CD14-positive monocyte (primary cell): ENCODE results near the gene POMT1. TPM values are rescaled to one million over a fixed set of nuclear protein-coding genes. Genes with fewer than 3 reads are reported as not detected.
"Not testable (repeated sequence)": the region's sequence is repeated elsewhere in the genome, so short reads cannot be mapped to it uniquely, and the experiment has no call there.

Experiments used
- DNase-seq, 3 donors: peaks; one replicate each; pipeline ENCODE4 v3.0.0-alpha.2; 2011 to 2022
- H2AFZ ChIP-seq: 2 replicates; pipeline ENCODE4 v1.6.0; 2012; ENCODE audit warnings: mild to moderate bottlenecking, low read depth, low read length, inconsistent platforms; ENCODE audit not compliant: insufficient read depth, poor library complexity, severe bottlenecking
- H3K27ac ChIP-seq, 2 donors: 1 replicate in 1 of 2; 2 replicates in 1 of 2; pipeline ENCODE4 v1.5.1; 2012 to 2013; ENCODE audit warnings: low read length in 2 of 2, control low read depth in 1 of 2, inconsistent platforms in 1 of 2, low read depth in 1 of 2, mild to moderate bottlenecking in 1 of 2
- H3K27me3 ChIP-seq, 2 donors: one replicate each; pipeline versions ENCODE4 v1.6.0 to v1.6.1; 2011 to 2013; ENCODE audit warnings: low read length in 2 of 2; ENCODE audit not compliant: control insufficient read depth in 2 of 2, insufficient read depth in 2 of 2
- H3K36me3 ChIP-seq, 2 donors: replicated peaks in 1 of 2; 1 replicate in 1 of 2; 2 replicates in 1 of 2; pipeline versions ENCODE4 v1.5.1 to v1.6.1; 2012 to 2013; ENCODE audit warnings: low read length in 2 of 2, control low read depth in 1 of 2, inconsistent platforms in 1 of 2, mild to moderate bottlenecking in 1 of 2; ENCODE audit not compliant: insufficient read depth in 2 of 2, control insufficient read depth in 1 of 2
- H3K4me1 ChIP-seq, 2 donors: 1 replicate in 1 of 2; 2 replicates in 1 of 2; pipeline versions ENCODE4 v1.5.1 to v1.6.1; 2012 to 2013; ENCODE audit warnings: low read length in 2 of 2, control low read depth in 1 of 2, inconsistent platforms in 1 of 2, mild to moderate bottlenecking in 1 of 2, moderate library complexity in 1 of 2; ENCODE audit not compliant: insufficient read depth in 2 of 2, control insufficient read depth in 1 of 2
- H3K4me2 ChIP-seq: replicated peaks from 2 replicates; pipeline ENCODE3; 2012; ENCODE audit warnings: low read length, moderate library complexity, mild to moderate bottlenecking; ENCODE audit not compliant: poor library complexity, severe bottlenecking; ENCODE audit errors: extremely low read depth
- H3K4me3 ChIP-seq, 3 experiments: fragments of 200-600 bp in 1 of 3; sonication (generic) in 1 of 3; replicated peaks in 1 of 3; 1 replicate in 2 of 3; 2 replicates in 1 of 3; pipeline ENCODE4 v1.5.1; 2011 to 2013; ENCODE audit warnings: low read length in 3 of 3, mild to moderate bottlenecking in 3 of 3, control low read depth in 2 of 3, low read depth in 2 of 3, inconsistent platforms in 1 of 3, moderate library complexity in 1 of 3
- H3K79me2 ChIP-seq: 2 replicates; pipeline ENCODE4 v1.6.0; 2012; ENCODE audit warnings: mild to moderate bottlenecking, control low read depth, inconsistent platforms, low read length, moderate library complexity; ENCODE audit not compliant: insufficient read depth
- H3K9ac ChIP-seq: 2 replicates; pipeline ENCODE4 v1.6.0; 2017; ENCODE audit warnings: low read length, mild to moderate bottlenecking; ENCODE audit not compliant: insufficient read depth, poor library complexity, severe bottlenecking
- H3K9me3 ChIP-seq, 2 donors: replicated peaks in 1 of 2; 1 replicate in 1 of 2; 2 replicates in 1 of 2; pipeline versions ENCODE4 v1.5.1 to v1.6.1; 2012 to 2013; ENCODE audit warnings: low read length in 2 of 2, control low read depth in 1 of 2; ENCODE audit not compliant: control insufficient read depth in 1 of 2, insufficient read depth in 1 of 2
- H4K20me1 ChIP-seq: 2 replicates; pipeline ENCODE4 v1.6.0; 2012; ENCODE audit warnings: mild to moderate bottlenecking, low read length, control low read depth, moderate library complexity; ENCODE audit not compliant: insufficient read depth
- H3K27ac Mint-ChIP-seq, 7 donors: one replicate each; pipeline ENCODE4 v1.8.0; 2020; ENCODE audit warnings: mild to moderate bottlenecking in 7 of 7, mixed read lengths in 7 of 7, moderate library complexity in 6 of 7, inconsistent platforms in 2 of 7
- H3K27me3 Mint-ChIP-seq, 3 donors: one replicate each; pipeline ENCODE4 v1.8.0; 2021 to 2022; ENCODE audit warnings: low read depth in 3 of 3, mild to moderate bottlenecking in 3 of 3, mixed read lengths in 3 of 3, moderate library complexity in 3 of 3, inconsistent platforms in 1 of 3
- H3K36me3 Mint-ChIP-seq, 2 donors: one replicate each; pipeline ENCODE4 v1.8.0; 2020; ENCODE audit warnings: mixed read lengths in 2 of 2, inconsistent platforms in 1 of 2, mild to moderate bottlenecking in 1 of 2
- H3K4me1 Mint-ChIP-seq: one replicate; pipeline ENCODE4 v1.8.0; 2020; ENCODE audit warnings: mild to moderate bottlenecking, mixed read lengths
- H3K4me3 Mint-ChIP-seq, 2 donors: one replicate each; pipeline ENCODE4 v1.8.0; 2020; ENCODE audit warnings: mild to moderate bottlenecking in 2 of 2, mixed read lengths in 2 of 2, moderate library complexity in 1 of 2
- H3K9me3 Mint-ChIP-seq, 7 donors: one replicate each; pipeline ENCODE4 v1.8.0; 2020 to 2022; ENCODE audit warnings: mixed read lengths in 7 of 7, mild to moderate bottlenecking in 6 of 7, moderate library complexity in 6 of 7, inconsistent platforms in 2 of 7
- CTCF ChIP-seq: fragments of 200-600 bp; IDR thresholded peaks from one replicate; pipeline ENCODE4 v1.8.0; 2022; ENCODE audit warnings: antibody characterized with exemption, mild to moderate bottlenecking
- WGBS: methylation state at CpG from one replicate; pipeline ENCODE4 v1.1.5; 2013; ENCODE audit warnings: missing lambda C conversion rate; ENCODE audit not compliant: insufficient coverage; 5-methylcytosine and 5-hydroxymethylcytosine counted together
- intact Hi-C, 2 donors: fragments of 100-400 bp; cut with micrococcal nuclease; formaldehyde crosslinking; loops; one replicate each; pipeline versions ENCODE4 v1.15.0 to v1.15.1; 2023
- polyA plus RNA-seq, 3 donors: library from polyadenylated mRNA; depleted of rRNA in 1 of 3; unstranded in 2 of 3; stranded (reverse) in 1 of 3; fragments of 300-500 nt in 2 of 3; fragments of >200 nt in 1 of 3; fragmentation: Illumina TruSeq in 2 of 3; gene quantifications; 1 replicate in 2 of 3; 2 replicates in 1 of 3; pipeline ENCODE4 v1.2.3, GENCODE V29; 2012 to 2021

POMT1 gene
- polyA plus RNA-seq, 3 donors = 5.9 to 22.3 (median 7.5) TPM

- H3K4me1 Mint-ChIP-seq, H3K4me2 ChIP-seq, H3K36me3 Mint-ChIP-seq, H3K4me1 ChIP-seq, H4K20me1 ChIP-seq, H3K4me3 Mint-ChIP-seq, intact Hi-C loops, H3K79me2 ChIP-seq, H3K36me3 ChIP-seq, H3K4me3 ChIP-seq, DNase-seq, H3K27ac ChIP-seq, H2AFZ ChIP-seq, H3K9ac ChIP-seq, H3K27ac Mint-ChIP-seq: not testable (repeated sequence)
- Mint-ChIP-seq H3K27me3 (peaks cover 72 to 80% (median 75%) of the 10 kb centered on the region in 3 donors), H3K9me3 (peaks cover 3 to 40% (median 29%) of the 10 kb centered on the region in 7 donors)
- WGBS = 95% methylated on average over 8 of the region's 8 CpGs
- Histone ChIP-seq H3K9me3 (peaks cover 6 to 21% of the 10 kb centered on the region in 2 donors), H3K27me3 (peaks cover 29 to 52% of the 10 kb centered on the region in 2 donors)
Measured at GRCh38 chr9:131550465-131550864, 47.7 kb downstream of the POMT1 start.

GRCh38 chr9:131552030-131552429 lies 49.3 kb downstream of the POMT1 start:
- no peak for TF ChIP-seq CTCF
- Histone ChIP-seq H3K4me1 (no peaks in the 10 kb centered on the region), H3K36me3 (no peaks in the 10 kb centered on the region), H3K9ac (no peak overlapping the region), H3K27ac (no peak overlapping the region), H2AFZ (no peak overlapping the region), H3K4me2 (no peak overlapping the region), H3K9me3 (peaks cover 0 to 11% of the 10 kb centered on the region in 2 donors), H4K20me1 (no peaks in the 10 kb centered on the region), H3K27me3 (peaks cover 16 to 47% of the 10 kb centered on the region in 2 donors), H3K79me2 (no peaks in the 10 kb centered on the region), H3K4me3 (no peak overlapping the region)
- no peak for DNase-seq
- peaks cover 0 to 7% of the 10 kb centered on the region in 2 donors for H3K36me3 Mint-ChIP-seq
- H3K27ac Mint-ChIP-seq = no peak overlapping the region
- peaks cover 3% of the 10 kb centered on the region for H3K4me1 Mint-ChIP-seq
- H3K9me3 Mint-ChIP-seq = peaks cover 3 to 34% (median 24%) of the 10 kb centered on the region in 7 donors
- 100% methylated on average over 1 of the region's 6 CpGs for WGBS
- H3K27me3 Mint-ChIP-seq = peaks cover 68 to 77% (median 75%) of the 10 kb centered on the region in 3 donors
- intact Hi-C loops = no loop called here
- H3K4me3 Mint-ChIP-seq = no peak overlapping the region
